IMR-90 (cell line): ENCODE results near the gene LIN52. TPM values are rescaled to one million over a fixed set of nuclear protein-coding genes. Genes with fewer than 3 reads are reported as not detected.

Experiments
- ATAC-seq: fragments of 200-7000 bp; cut with Tn5 transposase; 2 replicates; pipeline ENCODE4 v1.9.1; 2020; ENCODE audit warnings: low read depth, mild to moderate bottlenecking, moderate library complexity
- BruUV-seq: library from RNA; stranded (reverse); fragments of 400-500 nt; replicated peaks from 2 replicates; lab custom pipeline; 2021; lab: Mats Ljungman, UMichigan
- CTCF ChIA-PET: fragments of 300-600 bp; formaldehyde crosslinking; extraction: SDS; loops from one replicate; lab custom pipeline; 2021; ENCODE audit warnings: antibody characterized with exemption; lab: Yijun Ruan, JAX
- POLR2A ChIA-PET: fragments of 300-600 bp; sonication (Branson Sonifier 250); formaldehyde crosslinking; loops from one replicate; lab custom pipeline; 2022; ENCODE audit warnings: antibody characterized with exemption; ENCODE audit not compliant: unreplicated experiment; lab: Charles Lee
- DNase-seq: peaks from one replicate; pipeline ENCODE4 v3.0.0; 2013
- H2AFZ ChIP-seq: replicated peaks from 2 replicates; pipeline ENCODE3; 2013; ENCODE audit warnings: low read length, mild to moderate bottlenecking; ENCODE audit not compliant: poor library complexity
- H2AK5ac ChIP-seq: 2 replicates; pipeline ENCODE4 v1.6.1; 2013; ENCODE audit warnings: low read depth, low read length, inconsistent platforms
- H2AK9ac ChIP-seq: replicated peaks from 2 replicates; pipeline ENCODE3; 2013; ENCODE audit warnings: mild to moderate bottlenecking, low read depth, low read length, moderate library complexity; ENCODE audit not compliant: poor library complexity
- H2BK120ac ChIP-seq: 2 replicates; pipeline ENCODE4 v1.6.1; 2013; ENCODE audit warnings: low read depth, low read length, inconsistent platforms
- H2BK15ac ChIP-seq: 3 replicates; pipeline ENCODE4 v1.6.1; 2013; ENCODE audit warnings: low read depth, low read length, inconsistent platforms
- H2BK20ac ChIP-seq: 2 replicates; pipeline ENCODE4 v1.6.1; 2013; ENCODE audit warnings: low read depth, mild to moderate bottlenecking, inconsistent platforms, low read length, moderate library complexity
- H2BK5ac ChIP-seq: 2 replicates; pipeline ENCODE4 v1.6.1; 2013; ENCODE audit warnings: mild to moderate bottlenecking, low read depth, low read length, inconsistent platforms; ENCODE audit not compliant: poor library complexity, severe bottlenecking
- H3K14ac ChIP-seq: replicated peaks from 2 replicates; pipeline ENCODE4 v1.6.1; 2013; ENCODE audit warnings: low read depth, low read length, inconsistent platforms
- H3K18ac ChIP-seq: 2 replicates; pipeline ENCODE4 v1.6.1; 2013; ENCODE audit warnings: low read depth, low read length, control low read depth
- H3K23ac ChIP-seq: 2 replicates; pipeline ENCODE4 v1.6.1; 2013; ENCODE audit warnings: low read depth, low read length, inconsistent platforms
- H3K27ac ChIP-seq: 2 replicates; pipeline ENCODE4 v1.5.1; 2013; ENCODE audit warnings: mild to moderate bottlenecking, control low read depth, low read length; ENCODE audit not compliant: insufficient read depth
- H3K27me3 ChIP-seq: 2 replicates; pipeline ENCODE4 v1.6.1; 2013; ENCODE audit warnings: low read length; ENCODE audit not compliant: control insufficient read depth, insufficient read depth
- H3K36me3 ChIP-seq: 2 replicates; pipeline ENCODE4 v1.6.1; 2013; ENCODE audit warnings: low read length, mixed read lengths; ENCODE audit not compliant: control insufficient read depth, insufficient read depth
- H3K4ac ChIP-seq: 2 replicates; pipeline ENCODE4 v1.6.1; 2013; ENCODE audit warnings: low read depth, low read length, inconsistent platforms
- H3K4me1 ChIP-seq: 2 replicates; pipeline ENCODE4 v1.6.1; 2013; ENCODE audit warnings: low read length, mixed read lengths; ENCODE audit not compliant: control insufficient read depth, insufficient read depth
- H3K4me2 ChIP-seq: 2 replicates; pipeline ENCODE4 v1.6.1; 2013; ENCODE audit warnings: low read depth, mild to moderate bottlenecking, control low read depth, low read length, moderate library complexity
- H3K4me3 ChIP-seq: 2 replicates; pipeline ENCODE4 v1.5.1; 2013; ENCODE audit warnings: low read depth, mild to moderate bottlenecking, control low read depth, low read length, moderate library complexity; ENCODE audit not compliant: insufficient read depth
- H3K56ac ChIP-seq: 2 replicates; pipeline ENCODE4 v1.6.1; 2013; ENCODE audit warnings: low read length, inconsistent platforms; ENCODE audit not compliant: insufficient read depth; ENCODE audit errors: extremely low read depth
- H3K79me1 ChIP-seq, 2 experiments: 2 replicates each; pipeline ENCODE4 v1.6.1; 2013; ENCODE audit warnings: low read length in 2 of 2, inconsistent platforms in 1 of 2, low read depth in 1 of 2
- H3K9ac ChIP-seq: 2 replicates; pipeline ENCODE4 v1.6.1; 2013; ENCODE audit warnings: low read depth, low read length, control low read depth
- H3K9me1 ChIP-seq: 2 replicates; pipeline ENCODE4 v1.6.1; 2013; ENCODE audit warnings: low read length, inconsistent platforms; ENCODE audit not compliant: insufficient read depth
- H3K9me3 ChIP-seq: 2 replicates; pipeline ENCODE4 v1.6.1; 2013; ENCODE audit warnings: low read length; ENCODE audit not compliant: control insufficient read depth, insufficient read depth
- H4K20me1 ChIP-seq: 2 replicates; pipeline ENCODE4 v1.6.1; 2013; ENCODE audit warnings: low read length, inconsistent platforms; ENCODE audit not compliant: insufficient read depth
- H4K5ac ChIP-seq: 2 replicates; pipeline ENCODE4 v1.6.1; 2013; ENCODE audit warnings: mild to moderate bottlenecking, low read depth, low read length, control low read depth
- H4K8ac ChIP-seq, 2 experiments: 2 replicates each; pipeline ENCODE4 v1.6.1; 2013; ENCODE audit warnings: low read depth in 2 of 2, low read length in 2 of 2, control low read depth in 1 of 2, inconsistent platforms in 1 of 2
- H4K91ac ChIP-seq: 2 replicates; pipeline ENCODE4 v1.6.1; 2013; ENCODE audit warnings: low read depth, low read length, inconsistent platforms; ENCODE audit not compliant: insufficient read depth
- BHLHE40 ChIP-seq: fragments of 150-350 bp; IDR thresholded peaks from 2 replicates; pipeline ENCODE4 v1.6.1; 2016; ENCODE audit warnings: mild to moderate bottlenecking, low read depth, low read length
- CEBPB ChIP-seq: IDR thresholded peaks from 2 replicates; pipeline ENCODE4 v1.6.1; 2012; ENCODE audit warnings: low read depth, low read length, improper control_type of control experiment
- CHD1 ChIP-seq: IDR thresholded peaks from 2 replicates; pipeline ENCODE4 v1.6.1; 2012; ENCODE audit warnings: low read depth, low read length, improper control_type of control experiment
- MXI1 ChIP-seq: IDR thresholded peaks from 2 replicates; pipeline ENCODE4 v1.6.1; 2012; ENCODE audit warnings: low read depth, mild to moderate bottlenecking, low read length, moderate library complexity, borderline replicate concordance
- NFE2L2 ChIP-seq: fragments of 150-350 bp; IDR thresholded peaks from 2 replicates; pipeline ENCODE4 v1.6.1; 2016; ENCODE audit warnings: low read depth, mild to moderate bottlenecking, low read length
- RAD21 ChIP-seq: IDR thresholded peaks from 2 replicates; pipeline ENCODE4 v1.6.1; 2012; ENCODE audit warnings: low read length, improper control_type of control experiment
- SMC3 ChIP-seq: fragments of 150-350 bp; IDR thresholded peaks from 2 replicates; pipeline ENCODE4 v1.6.1; 2016; ENCODE audit warnings: low read depth, mild to moderate bottlenecking, antibody characterized with exemption, low read length, moderate library complexity
- WGBS, 2 experiments: methylation state at CpG; one replicate each; pipeline versions ENCODE4 v1.1.5 to v1.1.7; 2013; ENCODE audit warnings: missing lambda C conversion rate in 2 of 2; ENCODE audit not compliant: insufficient read length in 1 of 2; ENCODE audit errors: extremely low coverage in 2 of 2; 5-methylcytosine and 5-hydroxymethylcytosine counted together
- dilution Hi-C: fragments of 300-500 bp; cut with HindIII; formaldehyde crosslinking; loops from one replicate; pipeline ENCODE4 v1.14.3; 2018; ENCODE audit warnings: low sequenced_read_pairs; ENCODE audit not compliant: unreplicated experiment
- in situ Hi-C: fragments of 300-500 bp; cut with MboI; formaldehyde crosslinking; loops from 3 replicates; pipeline ENCODE4 v1.14.3; 2019; ENCODE audit warnings: low sequenced_read_pairs, inconsistent platforms, mixed read lengths
- intact Hi-C: fragments of 100-400 bp; cut with micrococcal nuclease; formaldehyde crosslinking; loops from 2 replicates; pipeline ENCODE4 v1.10.0; 2022
- polyA plus RNA-seq, 3 experiments: library from polyadenylated mRNA; depleted of rRNA; stranded (reverse); fragments of >200 nt; gene quantifications; 2 replicates each; pipeline ENCODE4 v1.2.3, GENCODE V29; 2012; ENCODE audit warnings: low replicate concordance in 1 of 3
- total RNA-seq: library from RNA; depleted of rRNA; stranded (reverse); fragments of >200 nt; gene quantifications from 2 replicates; pipeline ENCODE4 v1.2.3, GENCODE V29; 2012
- TF ChIP-seq, protein P1 (sequence below): fragments of 150-350 bp; IDR thresholded peaks from 2 replicates; pipeline ENCODE4 v1.6.1; 2016; ENCODE audit warnings: low read depth, mild to moderate bottlenecking, low read length, moderate library complexity, borderline replicate concordance
- TF ChIP-seq, protein P2 (sequence below): fragments of 150-350 bp; IDR thresholded peaks from 2 replicates; pipeline ENCODE4 v1.6.1; 2017; ENCODE audit warnings: mild to moderate bottlenecking, antibody characterized with exemption, low read length, low read depth

LIN52 gene
- total and polyA plus RNA-seq, 2 of the 4 experiments (the other 2 are of a cell fraction), result 6.1 to 11.5 TPM

DNA sequence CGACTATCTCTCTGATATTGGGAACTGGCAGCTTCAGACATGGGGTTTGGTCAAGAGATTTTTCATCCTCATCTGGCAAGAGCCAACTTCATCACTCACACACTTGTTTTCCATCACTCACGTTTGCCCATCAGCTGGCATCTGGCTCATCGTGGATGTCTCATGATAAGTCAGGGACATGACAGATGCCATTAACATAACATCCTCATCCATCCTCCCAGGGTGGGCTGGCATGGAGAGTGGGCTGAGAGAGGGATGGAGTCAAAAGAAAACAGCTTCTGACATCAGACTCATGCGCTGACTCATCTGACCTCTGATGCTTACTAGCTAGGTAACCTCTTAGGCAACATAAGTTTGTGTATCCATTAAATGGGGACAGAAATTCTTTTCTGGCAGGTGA lies 152.7 kb downstream of the LIN52 start:
- Histone ChIP-seq H2BK120ac (no peak overlapping the region), H3K4me2 (no peak overlapping the region), H3K56ac (no peak overlapping the region), H2AK5ac (no peak overlapping the region), H2BK15ac (no peak overlapping the region), H3K14ac (no peak overlapping the region), H4K8ac (no peak overlapping the region), H4K91ac (no peak overlapping the region), H3K9me3 (peaks cover 8% of the 10 kb centered on the region; the same call in 1 of the 2 replicates), H2BK5ac (no peak overlapping the region), H2AK9ac (no peak overlapping the region), H3K18ac (no peak overlapping the region), H3K9ac (no peak overlapping the region), H3K27ac (no peak overlapping the region), H3K4me3 (no peak overlapping the region), H3K27me3 (peaks cover 73% of the 10 kb centered on the region), H3K23ac (no peak overlapping the region), H3K4ac (no peak overlapping the region), H4K20me1 (peaks cover 23% of the 10 kb centered on the region), H2BK20ac (no peak overlapping the region), H3K79me1 (no peaks in the 10 kb centered on the region), H3K9me1 (no peaks in the 10 kb centered on the region), H4K5ac (no peak overlapping the region), H3K36me3 (no peaks in the 10 kb centered on the region), H3K4me1 (no peaks in the 10 kb centered on the region), H2AFZ (no peak overlapping the region)
- no TSS peak for BruUV-seq
- CTCF ChIA-PET, result no interaction called here
- TF ChIP-seq BHLHE40, result no peak
- no peak for TF ChIP-seq CHD1
- TF ChIP-seq MXI1, result no peak
- no peak for TF ChIP-seq RAD21
- no peak for TF ChIP-seq NFE2L2
- no peak for TF ChIP-seq CEBPB
- TF ChIP-seq, protein P1, sequence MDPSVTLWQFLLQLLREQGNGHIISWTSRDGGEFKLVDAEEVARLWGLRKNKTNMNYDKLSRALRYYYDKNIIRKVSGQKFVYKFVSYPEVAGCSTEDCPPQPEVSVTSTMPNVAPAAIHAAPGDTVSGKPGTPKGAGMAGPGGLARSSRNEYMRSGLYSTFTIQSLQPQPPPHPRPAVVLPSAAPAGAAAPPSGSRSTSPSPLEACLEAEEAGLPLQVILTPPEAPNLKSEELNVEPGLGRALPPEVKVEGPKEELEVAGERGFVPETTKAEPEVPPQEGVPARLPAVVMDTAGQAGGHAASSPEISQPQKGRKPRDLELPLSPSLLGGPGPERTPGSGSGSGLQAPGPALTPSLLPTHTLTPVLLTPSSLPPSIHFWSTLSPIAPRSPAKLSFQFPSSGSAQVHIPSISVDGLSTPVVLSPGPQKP, result no peak
- TF ChIP-seq SMC3, result no peak
- TF ChIP-seq, protein P2, sequence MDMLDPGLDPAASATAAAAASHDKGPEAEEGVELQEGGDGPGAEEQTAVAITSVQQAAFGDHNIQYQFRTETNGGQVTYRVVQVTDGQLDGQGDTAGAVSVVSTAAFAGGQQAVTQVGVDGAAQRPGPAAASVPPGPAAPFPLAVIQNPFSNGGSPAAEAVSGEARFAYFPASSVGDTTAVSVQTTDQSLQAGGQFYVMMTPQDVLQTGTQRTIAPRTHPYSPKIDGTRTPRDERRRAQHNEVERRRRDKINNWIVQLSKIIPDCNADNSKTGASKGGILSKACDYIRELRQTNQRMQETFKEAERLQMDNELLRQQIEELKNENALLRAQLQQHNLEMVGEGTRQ, result no peak
- no peak for ATAC-seq
- no peak for DNase-seq
- in situ Hi-C loops (no loop called here), dilution Hi-C loops (no loop called here), intact Hi-C loops (no loop called here)
- POLR2A ChIA-PET, result no interaction called here
- WGBS, 2 experiments, result no CpG with 5 or more reads among the region's 4 CpGs
